H1 (cell line): ENCODE measurements around the gene PTPN1. TPM values are rescaled to one million over a fixed set of nuclear protein-coding genes. Genes with fewer than 3 reads are reported as not detected.

Experiments used
- CTCF ChIA-PET: fragments of 300-600 bp; sonication (Branson Sonifier 250); formaldehyde crosslinking; loops from one replicate; lab custom pipeline; 2021; ENCODE audit not compliant: partially characterized antibody; lab: Charles Lee
- POLR2A ChIA-PET: fragments of 300-600 bp; sonication (Branson Sonifier 250); formaldehyde crosslinking; loops from one replicate; lab custom pipeline; 2021; ENCODE audit warnings: inconsistent platforms; ENCODE audit not compliant: partially characterized antibody; lab: Charles Lee
- DNase-seq, 2 experiments: peaks; one replicate each; pipeline versions ENCODE4 v3.0.0 to v3.0.0-alpha.2; 2010 to 2022; ENCODE audit warnings: low spot score in 2 of 2, low read depth in 1 of 2, mixed read lengths in 1 of 2
- FAIRE-seq: peaks from 2 replicates; lab custom pipeline; 2011; peaks lifted over from hg19 to GRCh38; lab: Jason Lieb, UNC
- H2AFZ ChIP-seq: 2 replicates; pipeline ENCODE4 v1.8.1; 2012; ENCODE audit warnings: low read length, inconsistent platforms
- H2AK5ac ChIP-seq: 2 replicates; pipeline ENCODE4 v1.6.1; 2013; ENCODE audit warnings: low read depth, low read length
- H2BK120ac ChIP-seq: replicated peaks from 2 replicates; pipeline ENCODE3; 2013; ENCODE audit warnings: low read depth, low read length, inconsistent platforms
- H2BK12ac ChIP-seq: 2 replicates; pipeline ENCODE4 v1.6.1; 2013; ENCODE audit warnings: low read depth, low read length
- H2BK15ac ChIP-seq: 2 replicates; pipeline ENCODE4 v1.6.1; 2013; ENCODE audit warnings: low read length
- H2BK20ac ChIP-seq: 2 replicates; pipeline ENCODE4 v1.6.1; 2013; ENCODE audit warnings: low read length
- H2BK5ac ChIP-seq: 2 replicates; pipeline ENCODE4 v1.6.1; 2013; ENCODE audit warnings: low read depth, low read length
- H3K14ac ChIP-seq: 2 replicates; pipeline ENCODE4 v1.6.1; 2013; ENCODE audit warnings: inconsistent platforms; ENCODE audit not compliant: insufficient read length
- H3K18ac ChIP-seq: 2 replicates; pipeline ENCODE4 v1.6.1; 2013; ENCODE audit warnings: low read length; ENCODE audit errors: extremely low read depth
- H3K23ac ChIP-seq: 2 replicates; pipeline ENCODE4 v1.6.1; 2013; ENCODE audit warnings: inconsistent platforms; ENCODE audit not compliant: insufficient read length
- H3K23me2 ChIP-seq: 2 replicates; pipeline ENCODE4 v1.6.1; 2013; ENCODE audit warnings: low read depth, low read length
- H3K27ac ChIP-seq: 2 replicates; pipeline ENCODE4 v1.6.1; 2011; ENCODE audit warnings: low read depth, low read length, inconsistent platforms
- H3K27me3 ChIP-seq, 4 experiments: replicated peaks in 1 of 4; 1 replicate in 1 of 4; 2 replicates in 3 of 4; pipeline versions ENCODE4 v1.6.1 to v1.8.1; 2011 to 2013; ENCODE audit warnings: low read length in 3 of 4, mild to moderate bottlenecking in 3 of 4, inconsistent platforms in 2 of 4, mixed read lengths in 2 of 4, moderate library complexity in 1 of 4; ENCODE audit not compliant: control insufficient read depth in 3 of 4, insufficient read depth in 3 of 4; ENCODE audit errors: extremely low read depth in 1 of 4
- H3K36me3 ChIP-seq, 4 experiments: 2 replicates each; pipeline versions ENCODE4 v1.6.1 to v1.8.1; 2011 to 2013; ENCODE audit warnings: mild to moderate bottlenecking in 4 of 4, low read length in 3 of 4, moderate library complexity in 2 of 4, control low read depth in 1 of 4, inconsistent platforms in 1 of 4; ENCODE audit not compliant: insufficient read depth in 4 of 4, control insufficient read depth in 2 of 4
- H3K4ac ChIP-seq: replicated peaks from 2 replicates; pipeline ENCODE3; 2013; ENCODE audit warnings: low read length, low read depth, mixed read lengths, inconsistent platforms; ENCODE audit not compliant: insufficient read length
- H3K4me1 ChIP-seq, 4 experiments: replicated peaks in 1 of 4; 1 replicate in 1 of 4; 2 replicates in 3 of 4; pipeline versions ENCODE4 v1.6.1 to v1.8.1; 2011 to 2013; ENCODE audit warnings: low read length in 3 of 4, inconsistent platforms in 2 of 4, mixed read lengths in 1 of 4; ENCODE audit not compliant: insufficient read depth in 4 of 4, control insufficient read depth in 3 of 4
- H3K4me2 ChIP-seq, 2 experiments: 2 replicates each; pipeline versions ENCODE4 v1.6.1 to v1.8.1; 2011 to 2013; ENCODE audit warnings: low read depth in 2 of 2, low read length in 2 of 2, control low read depth in 1 of 2, inconsistent platforms in 1 of 2, mild to moderate bottlenecking in 1 of 2; ENCODE audit not compliant: insufficient read depth in 1 of 2
- H3K4me3 ChIP-seq, 4 experiments: fragments of 200-600, 300-600 bp in 1 of 4; sonication (generic), shearing (Covaris generic), sonication (Bioruptor Twin) in 1 of 4; 2 replicates each; pipeline versions ENCODE4 v1.5.1 to v1.8.1; 2011 to 2016; ENCODE audit warnings: low read length in 4 of 4, low read depth in 3 of 4, control low read depth in 2 of 4, inconsistent platforms in 2 of 4, mild to moderate bottlenecking in 2 of 4, mixed read lengths in 1 of 4, moderate library complexity in 1 of 4; ENCODE audit not compliant: insufficient read depth in 2 of 4; ENCODE audit errors: extremely low read depth in 1 of 4
- H3K56ac ChIP-seq: replicated peaks from 2 replicates; pipeline ENCODE3; 2013; ENCODE audit warnings: low read depth, mild to moderate bottlenecking, mixed read lengths, low read length, inconsistent platforms; ENCODE audit not compliant: insufficient read length
- H3K79me1 ChIP-seq: 2 replicates; pipeline ENCODE4 v1.6.1; 2013; ENCODE audit warnings: low read depth, low read length, control low read depth
- H3K79me2 ChIP-seq, 2 experiments: 2 replicates each; pipeline versions ENCODE4 v1.6.1 to v1.8.1; 2012 to 2013; ENCODE audit warnings: low read length in 2 of 2, mild to moderate bottlenecking in 2 of 2, inconsistent platforms in 1 of 2; ENCODE audit not compliant: insufficient read depth in 2 of 2, control insufficient read depth in 1 of 2
- H3K9ac ChIP-seq, 4 experiments: replicated peaks in 1 of 4; 1 replicate in 1 of 4; 2 replicates in 3 of 4; pipeline versions ENCODE4 v1.6.1 to v1.8.1; 2011 to 2013; ENCODE audit warnings: low read depth in 3 of 4, low read length in 3 of 4, control low read depth in 2 of 4, mild to moderate bottlenecking in 2 of 4, moderate library complexity in 2 of 4, inconsistent platforms in 1 of 4; ENCODE audit errors: extremely low read depth in 1 of 4
- H3K9me3 ChIP-seq, 2 experiments: 2 replicates each; pipeline versions ENCODE4 v1.6.1 to v1.8.1; 2012 to 2013; ENCODE audit warnings: mild to moderate bottlenecking in 2 of 2, moderate library complexity in 2 of 2, control low read depth in 1 of 2, inconsistent platforms in 1 of 2, low read depth in 1 of 2, low read length in 1 of 2, mixed read lengths in 1 of 2; ENCODE audit not compliant: insufficient read depth in 2 of 2
- H4K20me1 ChIP-seq, 2 experiments: replicated peaks in 1 of 2; 2 replicates each; pipeline versions ENCODE3 to v1.8.1; 2011 to 2013; ENCODE audit warnings: inconsistent platforms in 2 of 2, low read length in 2 of 2, mild to moderate bottlenecking in 1 of 2; ENCODE audit not compliant: insufficient read depth in 2 of 2, control insufficient read depth in 1 of 2
- H4K5ac ChIP-seq: 2 replicates; pipeline ENCODE4 v1.6.1; 2013; ENCODE audit warnings: low read length, low read depth, mixed read lengths, inconsistent platforms; ENCODE audit not compliant: insufficient read length
- H4K8ac ChIP-seq: 2 replicates; pipeline ENCODE4 v1.8.0; 2013; ENCODE audit warnings: mild to moderate bottlenecking, moderate library complexity, low read length, inconsistent platforms; ENCODE audit not compliant: insufficient read depth; ENCODE audit errors: extremely low read depth
- H4K91ac ChIP-seq: replicated peaks from 2 replicates; pipeline ENCODE3; 2013; ENCODE audit warnings: low read length, mixed read lengths, inconsistent platforms; ENCODE audit not compliant: insufficient read length
- BRCA1 ChIP-seq: IDR thresholded peaks from 2 replicates; pipeline ENCODE4 v1.6.1; 2012; ENCODE audit warnings: low read depth, low read length, improper control_type of control experiment
- CBX5 ChIP-seq: fragments of 300-800, 300-1000 bp; sonication (generic); IDR thresholded peaks from 2 replicates; pipeline ENCODE4 v1.7.1; 2016; ENCODE audit warnings: antibody characterized with exemption, low read length, low read depth
- CBX8 ChIP-seq: fragments of 300-800, 300-1000 bp; sonication (generic); IDR thresholded peaks from 2 replicates; pipeline ENCODE4 v1.7.1; 2016; ENCODE audit warnings: low read depth, low read length, borderline replicate concordance
- CEBPB ChIP-seq: IDR thresholded peaks from 2 replicates; pipeline ENCODE4 v1.6.1; 2012; ENCODE audit warnings: low read depth, low read length
- HDAC2 ChIP-seq, 2 experiments: fragments of 300-600 bp in 1 of 2; sonication (generic) in 1 of 2; IDR thresholded peaks; 2 replicates each; pipeline ENCODE4 v1.6.1; 2011 to 2012; ENCODE audit warnings: low read depth in 2 of 2, low read length in 2 of 2, mild to moderate bottlenecking in 2 of 2, moderate library complexity in 2 of 2, borderline replicate concordance in 1 of 2, inconsistent platforms in 1 of 2
- JUN ChIP-seq: IDR thresholded peaks from 2 replicates; pipeline ENCODE4 v1.6.1; 2011; ENCODE audit warnings: low read depth, mild to moderate bottlenecking, improper control_type of control experiment, low read length
- KDM1A ChIP-seq: fragments of 200-600, 300-600 bp; sonication (generic); IDR thresholded peaks from 2 replicates; pipeline ENCODE4 v1.7.1; 2016; ENCODE audit warnings: mild to moderate bottlenecking, low read length, borderline replicate concordance
- KDM5A ChIP-seq: fragments of 200-600 bp; IDR thresholded peaks from 2 replicates; pipeline ENCODE4 v1.7.1; 2012; ENCODE audit warnings: mild to moderate bottlenecking, low read length, inconsistent platforms, mixed read lengths
- RNF2 ChIP-seq: fragments of 200-900, 300-1000 bp; sonication (generic); IDR thresholded peaks from 2 replicates; pipeline ENCODE4 v1.7.1; 2016; ENCODE audit warnings: borderline replicate concordance, low read depth, mild to moderate bottlenecking, antibody characterized with exemption, low read length; ENCODE audit not compliant: poor library complexity, severe bottlenecking; ENCODE audit errors: missing control alignments
- SIN3A ChIP-seq, 2 experiments: IDR thresholded peaks in 1 of 2; conservative IDR thresholded peaks in 1 of 2; 2 replicates each; pipeline ENCODE4 v1.6.1; 2011 to 2012; ENCODE audit warnings: low read length in 2 of 2, improper control_type of control experiment in 1 of 2, low read depth in 1 of 2, mild to moderate bottlenecking in 1 of 2
- YY1 ChIP-seq: IDR thresholded peaks from 2 replicates; pipeline ENCODE4 v1.6.1; 2011; ENCODE audit warnings: low read depth, mild to moderate bottlenecking, low read length
- WGBS, 2 experiments: shearing (Covaris generic) in 1 of 2; methylation state at CpG; one replicate each; pipeline versions ENCODE4 v1.1.6 to v1.1.7; 2013 to 2015; ENCODE audit warnings: low lambda C conversion rate in 2 of 2, mixed read lengths in 2 of 2, inconsistent platforms in 1 of 2, low coverage in 1 of 2, missing lambda C conversion rate in 1 of 2; ENCODE audit not compliant: insufficient replicate concordance in 2 of 2, insufficient coverage in 1 of 2, insufficient read length in 1 of 2; ENCODE audit errors: extremely low coverage in 1 of 2, missing lambda C conversion rate in 1 of 2; 5-methylcytosine and 5-hydroxymethylcytosine counted together
- polyA plus RNA-seq, 7 experiments: library from polyadenylated mRNA; depleted of rRNA in 3 of 7; stranded (reverse) in 5 of 7; unstranded in 2 of 7; fragments of >200 nt in 5 of 7; fragments of 200-250 nt in 2 of 7; gene quantifications; 1 replicate in 5 of 7; 2 replicates in 1 of 7; 4 replicates in 1 of 7; pipeline versions ENCODE4 v1.2.1 to v1.2.3, GENCODE V29; 2011 to 2013; ENCODE audit warnings: missing spikeins in 2 of 7, mixed read lengths in 2 of 7
- total RNA-seq: library from RNA; stranded (reverse); fragmentation: NEBNext Ultra II Directional; extraction: Animal tissue kit (Norgen Biotek cat#: 25700); gene quantifications from 2 replicates; pipeline ENCODE4 v1.2.1, GENCODE V29; 2021

Gene PTPN1
- total and polyA plus RNA-seq, 2 of the 8 experiments (the other 6 are each of a cell fraction or from before 2014, with no cell fraction given) = 18.6 to 32.1 TPM

- Histone ChIP-seq H3K23me2 (no peaks in the 10 kb centered on the region), H3K4me1 (no peaks in the 10 kb centered on the region), H3K4me3 (no peak overlapping the region), H3K23ac (no peak overlapping the region), H3K18ac (no peak overlapping the region), H2BK12ac (no peak overlapping the region), H3K9me3 (no peaks in the 10 kb centered on the region), H4K20me1 (peaks cover 3 to 7% of the 10 kb centered on the region in 2 experiments), H2BK15ac (no peak overlapping the region), H4K8ac (no peak overlapping the region), H3K79me2 (no peaks in the 10 kb centered on the region), H2AK5ac (no peak overlapping the region), H3K9ac (no peak overlapping the region), H3K36me3 (peaks cover 7 to 20% (median 8%) of the 10 kb centered on the region in 4 experiments; a peak in 7 of 8 replicates), H3K56ac (no peak overlapping the region), H3K14ac (no peak overlapping the region), H4K5ac (no peak overlapping the region), H2BK20ac (no peak overlapping the region), H4K91ac (no peak overlapping the region), H2BK5ac (no peak overlapping the region), H3K27me3 (no peaks in the 10 kb centered on the region), H3K4ac (no peak overlapping the region), H2BK120ac (no peak overlapping the region), H3K27ac (no peak overlapping the region), H3K79me1 (peaks cover 4% of the 10 kb centered on the region; the same call in 1 of the 2 replicates), H2AFZ (no peak overlapping the region), H3K4me2 (no peak overlapping the region)
- WGBS, 2 experiments = 83% methylated on average over 6 of the region's 6 CpGs; no CpG with 5 or more reads in 1 of the 2 experiments
- no peak for TF ChIP-seq KDM5A
- no peak for TF ChIP-seq RNF2
- TF ChIP-seq CBX8 = no peak
- no peak for TF ChIP-seq KDM1A
- TF ChIP-seq YY1 = no peak
- no peak for TF ChIP-seq CBX5
- TF ChIP-seq SIN3A (conservative IDR thresholded peaks at IDR 0.05 in 1 of 2, IDR thresholded peaks at IDR 0.05 in 1 of 2; ENCODE audit: low read depth in 1 of 2, low read length in 2 of 2) = no peak
- no peak for TF ChIP-seq JUN
- TF ChIP-seq BRCA1 = no peak
- no peak for TF ChIP-seq HDAC2 (IDR thresholded peaks at IDR 0.05; ENCODE audit: borderline replicate concordance in 1 of 2, low read depth in 2 of 2, low read length in 2 of 2)
- TF ChIP-seq CEBPB = no peak
- FAIRE-seq (no peak), DNase-seq (no peak)
- ChIA-PET POLR2A (no interaction called here), CTCF (interaction anchor here (0.6 to 5.9 kb wide), 23 partner anchors 11 to 663 kb away, joined by 3 to 60 read pairs (median 4); no protein-coding TSS in a partner anchor)
Observed at GRCh38 chr20:50572938-50573777, 63.0 kb downstream of the PTPN1 start.
